Activated gamma-delta T cell treated with Interleukin-2 at 50 U/mL for 16 hours (primary cell): ENCODE results near the gene LRRC36.

ENCODE experiments used
- DNase-seq: peaks from one replicate; pipeline ENCODE4 v3.0.0-alpha.2; 2020

Gene LRRC36

DNA sequence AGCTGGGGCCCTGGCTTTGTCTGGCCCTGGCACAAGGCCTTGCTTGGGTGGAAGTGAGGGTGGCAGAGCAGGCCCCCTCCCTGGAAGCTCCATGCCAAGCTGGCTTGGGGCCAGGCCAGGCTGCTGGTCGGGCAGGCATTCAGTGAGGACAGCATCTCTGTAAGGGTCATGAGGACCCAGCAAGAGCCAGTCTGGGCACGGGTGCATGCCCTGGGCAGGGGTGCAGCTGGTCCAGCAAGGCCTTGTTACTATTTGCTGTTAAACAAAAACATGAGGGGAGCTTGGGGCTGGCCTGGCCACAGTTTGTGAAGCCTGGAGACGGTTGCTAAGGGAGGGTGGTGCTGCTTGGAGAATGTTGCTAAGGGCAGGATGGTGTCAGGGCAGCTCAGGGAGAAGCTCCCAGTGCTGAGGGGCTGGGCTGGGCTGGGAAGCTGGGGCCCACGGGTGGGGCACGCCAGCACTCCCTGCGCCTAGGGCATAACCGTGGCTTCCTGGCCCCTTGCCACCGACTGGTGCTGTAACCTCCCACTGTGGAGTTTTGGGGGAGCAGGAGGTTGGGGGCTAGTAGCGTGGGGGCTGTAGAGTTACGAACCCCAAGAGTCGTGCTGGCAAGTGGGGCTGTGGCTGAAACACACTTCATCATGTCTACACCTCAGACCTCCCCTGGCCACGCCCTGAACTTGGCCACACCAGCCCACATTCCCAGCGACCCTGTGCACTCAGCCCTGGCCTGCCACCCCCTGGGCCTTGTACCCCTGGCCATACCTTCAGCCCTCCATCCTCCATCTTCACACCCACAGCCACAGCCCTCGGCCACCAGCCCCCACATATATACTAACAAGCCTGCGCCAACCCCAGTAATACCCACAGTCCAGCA is 65.0 kb downstream of the LRRC36 start:
- DNase-seq = no peak

GRCh38 chr16:67392301-67393059 is 65.9 kb downstream of the LRRC36 start:
- DNase-seq = no peak

- DNase-seq = no peak
Measured at GRCh38 chr16:67393111-67393787, 66.6 kb downstream of the LRRC36 start, which contains the start of gene TPPP3. TPPP3 (minus strand) TSS chr16:67393498; CDS start chr16:67391111, 2,387 bp downstream.

- DNase-seq = no peak
Measured at GRCh38 chr16:67393788-67394154, 67.2 kb downstream of the LRRC36 start.

- DNase-seq = no peak
Measured at GRCh38 chr16:67394155-67395104, 67.8 kb downstream of the LRRC36 start.

DNA sequence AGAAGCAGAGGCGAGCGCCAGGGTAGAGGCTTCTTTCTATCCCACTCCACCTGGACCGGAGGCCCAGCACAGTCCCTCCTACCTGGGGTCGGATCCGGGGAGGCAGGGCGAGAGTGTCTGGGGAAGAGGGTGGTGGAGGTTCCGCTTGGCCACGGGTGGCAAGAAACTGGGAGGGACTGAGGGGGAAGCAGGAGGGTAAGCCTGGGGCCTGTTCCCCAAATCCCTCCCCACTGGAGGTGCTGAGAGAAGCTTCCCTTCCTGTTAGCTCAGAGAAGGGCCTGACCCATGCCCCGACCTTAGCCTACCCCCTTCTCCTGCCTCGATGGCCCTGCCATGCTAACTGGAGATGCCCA is 68.5 kb downstream of the LRRC36 start:
- DNase-seq = no peak

DNA sequence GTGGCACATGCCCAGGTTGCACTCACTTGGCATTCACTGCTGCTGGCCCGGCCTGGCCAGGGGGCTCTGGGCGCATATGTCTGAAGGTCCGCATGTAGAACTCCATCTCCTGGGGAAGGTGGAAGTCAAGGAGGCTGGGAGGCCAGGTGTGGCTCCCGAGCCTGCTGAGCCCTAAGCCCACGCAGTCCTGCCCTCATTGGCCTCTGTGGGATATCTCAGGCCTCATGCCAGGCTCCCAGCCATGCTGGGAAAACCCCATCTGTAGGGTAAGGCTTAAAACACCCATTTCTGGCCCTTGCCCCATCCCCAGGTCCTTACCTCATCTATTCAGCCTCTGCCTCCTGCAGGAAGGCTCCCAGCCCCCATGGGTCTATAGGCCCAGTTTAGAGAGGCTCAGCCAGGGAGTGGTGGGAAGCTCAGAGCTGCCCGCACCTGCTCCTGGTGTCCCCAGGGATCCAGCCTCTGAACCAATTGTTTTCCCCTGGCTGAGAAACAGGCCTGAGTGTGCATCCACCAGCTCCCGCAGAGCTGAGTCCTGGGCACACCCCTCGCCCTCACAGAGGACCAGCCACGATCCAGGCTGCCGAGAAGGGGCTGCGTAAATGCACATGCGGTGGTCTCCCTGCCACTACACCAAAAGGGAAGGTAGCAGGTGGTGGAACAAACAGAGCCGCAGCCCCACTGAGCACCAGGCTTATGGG is 69.0 kb downstream of the LRRC36 start:
- no peak for DNase-seq

- DNase-seq = no peak
Measured at GRCh38 chr16:67396159-67397035, 69.8 kb downstream of the LRRC36 start.

DNA sequence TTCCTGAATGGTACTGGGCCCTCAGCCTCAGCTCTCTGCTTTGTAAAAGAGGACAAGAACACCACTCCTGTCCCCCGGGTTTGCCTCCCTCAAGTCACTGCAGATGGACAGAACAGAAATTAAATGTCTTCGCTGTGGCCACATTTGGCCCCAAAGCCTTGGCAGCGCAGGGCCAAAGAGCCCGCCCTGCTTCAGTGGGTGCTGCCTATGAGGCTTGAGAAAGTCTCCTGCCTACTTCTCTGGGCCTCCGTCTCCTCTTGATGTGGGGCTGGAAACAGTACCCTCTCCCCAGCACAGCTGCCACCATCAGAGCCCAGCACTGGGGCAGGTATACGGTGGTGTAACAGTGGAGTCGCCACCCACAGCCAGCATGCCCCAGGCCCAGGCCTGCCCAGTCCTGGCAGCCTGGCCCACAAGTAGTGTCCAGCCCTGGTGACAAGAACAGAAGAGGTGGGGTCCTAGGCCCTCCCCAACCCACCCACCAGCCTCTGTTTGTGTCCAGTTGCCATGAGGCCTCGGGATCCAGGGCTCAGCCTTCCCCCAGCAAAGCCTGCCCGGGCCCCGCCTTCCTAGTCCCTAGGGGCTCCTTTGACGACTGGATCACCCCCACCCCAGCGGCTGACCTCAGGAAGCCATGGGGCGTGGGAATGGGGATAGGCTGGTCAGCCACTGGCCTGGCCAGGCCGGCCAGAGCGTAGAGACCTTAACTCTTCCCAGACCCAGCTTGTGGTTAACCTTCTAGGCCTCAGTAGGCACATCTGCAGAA is 70.6 kb downstream of the LRRC36 start:
- no peak for DNase-seq

- no peak for DNase-seq
Measured at GRCh38 chr16:67397812-67398545, 71.4 kb downstream of the LRRC36 start.

DNA sequence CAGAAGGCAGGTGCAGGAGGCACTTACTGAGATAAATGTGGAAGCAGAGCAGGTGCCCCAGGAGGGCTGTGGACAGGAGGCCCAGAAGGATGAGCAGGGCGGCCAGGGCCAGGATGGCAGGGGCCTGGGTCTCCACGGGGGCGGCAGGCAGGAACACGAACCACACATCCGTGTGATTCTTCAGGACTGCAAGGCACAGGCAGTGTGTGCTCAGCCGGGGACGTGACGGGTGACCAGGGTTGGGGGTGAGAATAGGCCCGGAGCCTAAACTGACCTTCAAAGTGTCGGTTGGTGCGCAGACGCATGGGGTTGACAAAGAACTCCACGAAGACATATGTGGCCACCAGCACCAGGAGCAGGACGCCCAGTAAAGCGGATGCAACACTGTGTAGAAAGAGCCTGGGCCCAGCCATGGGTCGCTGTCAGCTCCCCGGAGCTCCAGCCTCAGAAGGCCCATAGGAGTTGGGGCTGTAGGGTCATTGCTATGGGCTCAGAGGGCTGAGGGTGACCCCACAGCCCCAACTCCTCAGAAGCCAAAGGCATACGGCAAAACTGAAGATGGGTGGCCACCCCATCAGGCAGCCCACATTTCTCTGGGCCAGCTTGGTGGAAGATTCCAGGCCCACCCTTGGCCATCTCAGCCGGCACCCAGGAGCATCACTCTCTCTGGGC is 72.1 kb downstream of the LRRC36 start:
- no peak for DNase-seq

GRCh38 chr16:67399218-67399733 is 72.7 kb downstream of the LRRC36 start:
- peak; percentile 27 for DNase-seq

- no peak for DNase-seq
Measured at GRCh38 chr16:67399749-67400704, 73.4 kb downstream of the LRRC36 start.

- DNase-seq = no peak
Measured at GRCh38 chr16:67400901-67401300, 74.3 kb downstream of the LRRC36 start.

DNA sequence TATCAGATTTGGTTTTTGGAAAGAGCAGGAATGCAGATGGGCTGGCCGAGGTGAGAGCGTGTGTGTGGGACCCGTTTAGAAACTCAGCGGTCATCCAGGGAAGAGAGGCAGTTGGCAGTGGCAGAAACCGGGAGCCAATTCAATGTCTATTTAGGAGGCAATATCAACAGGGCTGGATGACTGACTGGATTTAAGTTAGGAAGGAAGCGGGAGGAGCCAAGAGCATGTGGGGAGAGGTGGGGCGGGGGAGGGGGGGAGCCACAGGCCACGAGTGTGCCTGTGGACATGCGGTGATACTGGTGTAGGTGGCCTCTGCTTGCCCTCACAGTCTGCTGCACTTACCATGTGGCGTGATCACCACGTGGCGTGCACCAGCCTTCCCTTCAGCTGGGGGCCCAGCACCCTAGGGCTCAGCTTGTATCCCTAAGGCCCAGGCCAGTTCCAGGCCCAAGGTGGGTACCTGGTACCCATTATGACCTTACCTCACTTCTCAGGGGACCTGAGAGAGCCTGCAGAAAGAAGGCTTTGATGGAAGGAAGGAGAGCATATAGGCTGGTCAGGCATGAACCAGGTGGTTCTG is 77.5 kb downstream of the LRRC36 start:
- no peak for DNase-seq

GRCh38 chr16:67404740-67405226 is 78.2 kb downstream of the LRRC36 start:
- DNase-seq = no peak

- no peak for DNase-seq
Measured at GRCh38 chr16:67405336-67405735, 78.7 kb downstream of the LRRC36 start.
